ENCODE measurements around the gene DRICH1. TPM values are rescaled to one million over a fixed set of nuclear protein-coding genes. Genes with fewer than 3 reads are reported as not detected.
"Not testable (repeated sequence)": the region's sequence is repeated elsewhere in the genome, so short reads cannot be mapped to it uniquely, and the experiment has no call there.

DRICH1 gene
- total RNA-seq, 1 experiment from 2014 or later = 4.8 TPM

DNA sequence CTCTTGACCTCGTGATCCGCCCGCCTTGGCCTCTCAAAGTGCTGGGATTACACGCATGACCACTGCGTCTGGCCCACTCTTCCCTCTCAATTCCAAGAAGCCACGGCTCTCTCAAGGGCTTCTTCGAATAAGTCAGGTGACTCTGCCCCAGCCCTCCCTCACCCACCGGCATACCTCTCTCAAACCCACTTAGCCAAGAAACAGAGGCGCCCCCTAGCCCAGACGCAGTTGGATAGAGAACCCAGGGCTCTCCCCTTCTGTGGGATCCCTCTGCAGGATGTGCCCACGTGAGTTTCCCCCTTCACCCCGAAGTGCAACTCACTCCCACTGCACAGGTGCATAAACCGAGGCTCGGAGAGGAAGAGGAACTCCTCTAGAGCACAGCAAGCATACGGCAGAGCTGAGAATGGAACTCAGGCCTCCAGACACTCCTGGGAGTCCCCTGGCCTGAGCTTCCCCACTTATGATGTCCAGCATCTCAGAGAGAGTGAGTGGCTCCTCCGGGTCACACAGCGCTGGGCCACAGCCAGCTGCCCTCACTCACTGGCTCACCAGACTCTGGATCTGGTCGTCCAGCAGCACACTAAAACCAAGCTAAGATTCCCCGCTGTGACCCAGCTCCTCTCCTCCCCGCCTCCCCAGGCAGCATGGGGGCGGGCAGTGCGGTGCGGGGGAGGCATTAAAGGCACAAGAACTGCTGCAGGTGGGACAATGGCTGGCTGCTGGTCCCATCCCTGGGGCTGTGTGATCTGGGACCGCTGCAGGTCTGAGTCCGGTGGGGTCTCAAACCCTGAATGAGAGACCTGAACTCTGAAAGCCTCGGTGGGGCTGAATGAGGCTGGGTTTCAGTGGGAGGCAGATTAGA lies 41.9 kb upstream of the DRICH1 start:
- ChIA-PET POLR2A (no interaction called here), CTCF (no interaction called here)
- intact Hi-C loops (cut with micrococcal nuclease; ENCODE audit: unreplicated experiment) = no loop called here
- no peak overlapping the region for H3K4me3 ChIP-seq (ENCODE audit: low read depth, low read length)
- Mint-ChIP-seq H3K4me3 (ENCODE audit: unreplicated experiment) (no peak overlapping the region), H3K9me3 (ENCODE audit: unreplicated experiment) (no peaks in the 10 kb centered on the region), H3K4me1 (ENCODE audit: low read depth, unreplicated experiment) (no peaks in the 10 kb centered on the region), H3K27ac (ENCODE audit: unreplicated experiment) (peak overlapping the region; percentile 39), H3K36me3 (ENCODE audit: insufficient read depth, unreplicated experiment) (peaks cover 4% of the 10 kb centered on the region), H3K27me3 (ENCODE audit: insufficient read depth, unreplicated experiment) (no peaks in the 10 kb centered on the region)
- no peak for DNase-seq
- TF ChIP-seq, protein P1, sequence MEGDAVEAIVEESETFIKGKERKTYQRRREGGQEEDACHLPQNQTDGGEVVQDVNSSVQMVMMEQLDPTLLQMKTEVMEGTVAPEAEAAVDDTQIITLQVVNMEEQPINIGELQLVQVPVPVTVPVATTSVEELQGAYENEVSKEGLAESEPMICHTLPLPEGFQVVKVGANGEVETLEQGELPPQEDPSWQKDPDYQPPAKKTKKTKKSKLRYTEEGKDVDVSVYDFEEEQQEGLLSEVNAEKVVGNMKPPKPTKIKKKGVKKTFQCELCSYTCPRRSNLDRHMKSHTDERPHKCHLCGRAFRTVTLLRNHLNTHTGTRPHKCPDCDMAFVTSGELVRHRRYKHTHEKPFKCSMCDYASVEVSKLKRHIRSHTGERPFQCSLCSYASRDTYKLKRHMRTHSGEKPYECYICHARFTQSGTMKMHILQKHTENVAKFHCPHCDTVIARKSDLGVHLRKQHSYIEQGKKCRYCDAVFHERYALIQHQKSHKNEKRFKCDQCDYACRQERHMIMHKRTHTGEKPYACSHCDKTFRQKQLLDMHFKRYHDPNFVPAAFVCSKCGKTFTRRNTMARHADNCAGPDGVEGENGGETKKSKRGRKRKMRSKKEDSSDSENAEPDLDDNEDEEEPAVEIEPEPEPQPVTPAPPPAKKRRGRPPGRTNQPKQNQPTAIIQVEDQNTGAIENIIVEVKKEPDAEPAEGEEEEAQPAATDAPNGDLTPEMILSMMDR (IDR thresholded peaks at IDR 0.05; ENCODE audit: insufficient read depth in 1 of 2, low read depth in 1 of 2, low read length in 1 of 2, severe bottlenecking in 1 of 2, unreplicated experiment in 1 of 2) = no peak
- no peaks in the 10 kb centered on the region for H3K27me3 ChIP-seq (replicated peaks; ENCODE audit: control insufficient read depth, insufficient read depth, low read length)
- H3K4me1 ChIP-seq = 0 out of 2 replicates have a peak, but pooled peaks cover 3% of the 10 kb centered on the region
- no peaks in the 10 kb centered on the region for H3K9me3 ChIP-seq
- no TSS peak for BruUV-seq (replicated peaks)
- no peaks in the 10 kb centered on the region for H3K36me3 ChIP-seq (ENCODE audit: control insufficient read depth, insufficient read depth, low read length)

DNA sequence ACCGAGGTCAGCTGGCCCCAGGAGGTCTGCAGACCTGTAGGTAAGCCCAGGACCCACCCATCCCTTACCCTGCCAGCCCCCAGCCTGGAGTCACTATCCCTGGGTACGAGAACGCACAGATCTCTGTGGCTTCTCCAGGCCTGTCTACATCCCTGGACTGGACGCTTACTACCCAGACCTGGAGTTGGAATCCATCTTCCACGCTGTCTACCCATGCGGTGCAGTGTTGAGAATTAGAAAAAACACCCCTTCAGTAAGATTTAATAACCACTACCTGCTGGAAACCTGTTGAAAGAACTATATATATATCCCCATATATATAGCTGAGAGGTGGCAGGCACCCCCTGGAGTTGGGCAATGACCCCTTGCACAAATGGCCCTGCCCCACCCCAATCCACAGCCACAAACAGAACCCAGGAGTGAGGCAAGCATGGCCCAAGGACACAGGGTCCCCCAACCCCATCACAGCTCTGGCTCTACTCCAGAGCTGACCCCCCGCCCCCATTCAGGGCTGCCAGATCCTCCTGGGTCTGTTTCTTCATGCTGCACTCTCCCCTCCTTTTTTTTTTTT lies 41.0 kb upstream of the DRICH1 start:
- no peaks in the 10 kb centered on the region for H3K27me3 ChIP-seq (replicated peaks; ENCODE audit: control insufficient read depth, insufficient read depth, low read length)
- Mint-ChIP-seq H3K4me1 (ENCODE audit: low read depth, unreplicated experiment) (no peaks in the 10 kb centered on the region), H3K9me3 (ENCODE audit: unreplicated experiment) (no peaks in the 10 kb centered on the region), H3K4me3 (ENCODE audit: unreplicated experiment) (no peak overlapping the region), H3K27me3 (ENCODE audit: insufficient read depth, unreplicated experiment) (no peaks in the 10 kb centered on the region), H3K36me3 (ENCODE audit: insufficient read depth, unreplicated experiment) (peaks cover 4% of the 10 kb centered on the region), H3K27ac (ENCODE audit: unreplicated experiment) (no peak overlapping the region)
- no peak for DNase-seq
- no peak overlapping the region for H3K4me3 ChIP-seq (ENCODE audit: low read depth, low read length)
- CTCF ChIA-PET = no interaction called here
- POLR2A ChIA-PET = no interaction called here
- BruUV-seq (replicated peaks) = no TSS peak
- intact Hi-C loops (cut with micrococcal nuclease; ENCODE audit: unreplicated experiment) = no loop called here
- TF ChIP-seq, protein P1 (IDR thresholded peaks at IDR 0.05; ENCODE audit: insufficient read depth in 1 of 2, low read depth in 1 of 2, low read length in 1 of 2, severe bottlenecking in 1 of 2, unreplicated experiment in 1 of 2) = no peak
- 0 out of 2 replicates have a peak, but pooled peaks cover 3% of the 10 kb centered on the region for H3K4me1 ChIP-seq
- no peaks in the 10 kb centered on the region for H3K36me3 ChIP-seq (ENCODE audit: control insufficient read depth, insufficient read depth, low read length)
- H3K9me3 ChIP-seq = no peaks in the 10 kb centered on the region

DNA sequence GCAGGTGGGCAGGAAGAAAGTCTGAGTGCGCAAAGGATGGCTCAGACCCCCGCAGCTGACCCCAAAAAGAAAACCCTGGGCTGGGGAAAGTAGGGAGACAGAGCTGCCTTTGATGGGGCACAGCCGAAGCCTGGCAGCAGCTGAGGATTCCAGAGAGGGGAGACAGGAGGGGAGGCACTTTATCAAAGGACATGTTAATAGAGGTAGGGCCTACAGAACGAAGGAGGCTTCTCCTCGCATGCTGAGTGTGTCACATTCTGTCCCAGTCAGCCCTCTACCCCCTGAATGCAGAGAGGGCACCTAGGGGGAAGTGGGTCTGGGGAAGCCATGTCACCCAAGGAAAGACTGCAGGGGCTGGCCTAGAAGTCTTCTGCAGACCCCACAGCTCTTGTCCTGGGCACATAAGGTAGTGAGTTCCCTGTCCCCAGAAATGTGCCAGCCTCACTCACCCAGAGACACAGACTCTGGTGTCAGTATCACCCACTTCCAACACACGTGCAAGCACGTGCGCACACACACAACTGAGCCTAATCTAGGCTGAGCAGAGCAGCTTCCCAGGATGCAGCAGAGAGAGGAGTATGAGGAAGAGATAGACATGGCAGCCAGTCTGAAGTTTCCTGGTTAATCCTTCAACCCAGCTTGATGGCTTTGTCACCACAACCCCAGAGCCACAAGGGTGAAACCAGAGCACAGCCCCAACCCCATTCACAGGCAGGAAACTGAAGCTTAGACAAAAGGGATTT lies 40.4 kb upstream of the DRICH1 start:
- H3K4me3 ChIP-seq (ENCODE audit: low read depth, low read length); BruUV-seq (replicated peaks); CTCF ChIA-PET; POLR2A ChIA-PET; H3K27me3 ChIP-seq (replicated peaks; ENCODE audit: control insufficient read depth, insufficient read depth, low read length); H3K27me3 Mint-ChIP-seq (ENCODE audit: insufficient read depth, unreplicated experiment); H3K4me1 Mint-ChIP-seq (ENCODE audit: low read depth, unreplicated experiment); H3K36me3 Mint-ChIP-seq (ENCODE audit: insufficient read depth, unreplicated experiment); H3K4me1 ChIP-seq; H3K9me3 ChIP-seq; DNase-seq; H3K9me3 Mint-ChIP-seq (ENCODE audit: unreplicated experiment); H3K36me3 ChIP-seq (ENCODE audit: control insufficient read depth, insufficient read depth, low read length); intact Hi-C loops (cut with micrococcal nuclease; ENCODE audit: unreplicated experiment); H3K4me3 Mint-ChIP-seq (ENCODE audit: unreplicated experiment); H3K27ac Mint-ChIP-seq (ENCODE audit: unreplicated experiment): not testable (repeated sequence)

DNA sequence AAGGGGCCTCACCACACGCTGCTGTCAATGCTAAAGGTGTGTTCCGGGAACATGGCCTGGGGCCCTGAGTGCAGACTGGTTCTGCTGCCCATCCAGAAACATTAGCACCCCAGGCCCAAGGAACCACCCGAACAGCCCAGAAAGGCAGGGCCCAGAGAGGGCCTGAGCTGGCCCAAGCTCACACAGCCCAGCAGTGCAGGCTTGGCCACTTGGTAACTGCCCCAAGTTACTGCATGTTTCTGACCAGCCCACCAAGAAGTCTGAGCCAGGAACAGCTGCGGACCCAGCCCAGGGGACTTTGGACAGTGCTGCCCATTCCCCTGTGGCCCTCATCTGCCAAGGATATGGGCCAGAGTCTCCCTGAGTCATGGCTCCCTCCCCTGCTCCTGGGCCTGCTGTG lies 39.3 kb upstream of the DRICH1 start:
- H3K4me3 ChIP-seq (ENCODE audit: low read depth, low read length); H3K4me1 ChIP-seq; H3K27me3 Mint-ChIP-seq (ENCODE audit: insufficient read depth, unreplicated experiment); H3K9me3 ChIP-seq; BruUV-seq (replicated peaks); H3K27me3 ChIP-seq (replicated peaks; ENCODE audit: control insufficient read depth, insufficient read depth, low read length); H3K9me3 Mint-ChIP-seq (ENCODE audit: unreplicated experiment); intact Hi-C loops (cut with micrococcal nuclease; ENCODE audit: unreplicated experiment); DNase-seq; H3K36me3 Mint-ChIP-seq (ENCODE audit: insufficient read depth, unreplicated experiment); H3K36me3 ChIP-seq (ENCODE audit: control insufficient read depth, insufficient read depth, low read length); H3K4me3 Mint-ChIP-seq (ENCODE audit: unreplicated experiment); H3K4me1 Mint-ChIP-seq (ENCODE audit: low read depth, unreplicated experiment); POLR2A ChIA-PET; CTCF ChIA-PET; H3K27ac Mint-ChIP-seq (ENCODE audit: unreplicated experiment): not testable (repeated sequence)
